Keratinocyte (primary cell): ENCODE results near the gene SLC7A5. TPM values are rescaled to one million over a fixed set of nuclear protein-coding genes. Genes with fewer than 3 reads are reported as not detected.

ENCODE experiments used
- DNase-seq: peaks from one replicate; pipeline ENCODE4 v3.0.0-alpha.2; 2011; ENCODE audit warnings: low read depth, missing footprints, low spot score
- FAIRE-seq: peaks from 2 replicates; lab custom pipeline; 2011; peaks lifted over from hg19 to GRCh38; lab: Jason Lieb, UNC
- H2AFZ ChIP-seq: 2 replicates; pipeline ENCODE4 v1.6.0; 2012; ENCODE audit warnings: low read length, control low read depth, inconsistent platforms; ENCODE audit not compliant: control insufficient read depth
- H3K27ac ChIP-seq: 2 replicates; pipeline ENCODE4 v1.5.1; 2011; ENCODE audit warnings: low read length; ENCODE audit not compliant: control insufficient read depth, insufficient read depth
- H3K27me3 ChIP-seq: 3 replicates; pipeline ENCODE4 v1.6.0; 2011; ENCODE audit warnings: low read length; ENCODE audit not compliant: control insufficient read depth, insufficient read depth; ENCODE audit errors: extremely low read depth
- H3K36me3 ChIP-seq, 2 experiments: 2 replicates in 1 of 2; 3 replicates in 1 of 2; pipeline ENCODE4 v1.5.1; 2011; ENCODE audit warnings: low read length in 2 of 2, mild to moderate bottlenecking in 1 of 2; ENCODE audit not compliant: control insufficient read depth in 2 of 2, insufficient read depth in 2 of 2; ENCODE audit errors: extremely low read depth in 1 of 2
- H3K4me1 ChIP-seq: 3 replicates; pipeline ENCODE4 v1.5.1; 2011; ENCODE audit warnings: low read length; ENCODE audit not compliant: control insufficient read depth, insufficient read depth; ENCODE audit errors: extremely low read depth
- H3K4me2 ChIP-seq: 3 replicates; pipeline ENCODE4 v1.6.0; 2011; ENCODE audit warnings: low read depth, low read length; ENCODE audit not compliant: control insufficient read depth, insufficient read depth; ENCODE audit errors: extremely low read depth
- H3K4me3 ChIP-seq, 3 experiments: fragments of 200-600 bp in 1 of 3; sonication (generic) in 1 of 3; 2 replicates in 2 of 3; 3 replicates in 1 of 3; pipeline ENCODE4 v1.5.1; 2011 to 2016; ENCODE audit warnings: low read length in 3 of 3, mild to moderate bottlenecking in 3 of 3, control low read depth in 2 of 3, inconsistent platforms in 1 of 3, low read depth in 1 of 3, mixed read lengths in 1 of 3, mixed run types in 1 of 3, moderate library complexity in 1 of 3; ENCODE audit not compliant: control insufficient read depth in 2 of 3, insufficient read depth in 2 of 3; ENCODE audit errors: extremely low read depth in 1 of 3
- H3K79me2 ChIP-seq: 2 replicates; pipeline ENCODE4 v1.6.0; 2012; ENCODE audit warnings: low read length; ENCODE audit not compliant: control insufficient read depth, insufficient read depth
- H3K9ac ChIP-seq: 3 replicates; pipeline ENCODE4 v1.6.0; 2011; ENCODE audit warnings: low read length; ENCODE audit not compliant: control insufficient read depth, insufficient read depth; ENCODE audit errors: extremely low read depth
- H3K9me1 ChIP-seq: 3 replicates; pipeline ENCODE4 v1.6.0; 2011; ENCODE audit warnings: low read length; ENCODE audit not compliant: control insufficient read depth, insufficient read depth; ENCODE audit errors: extremely low read depth
- H3K9me3 ChIP-seq: 2 replicates; pipeline ENCODE4 v1.5.1; 2012; ENCODE audit warnings: low read depth, low read length; ENCODE audit not compliant: control insufficient read depth
- H4K20me1 ChIP-seq: 3 replicates; pipeline ENCODE4 v1.6.0; 2011; ENCODE audit warnings: low read length; ENCODE audit not compliant: control insufficient read depth, insufficient read depth; ENCODE audit errors: extremely low read depth
- EZH2 ChIP-seq: IDR thresholded peaks from one replicate; pipeline ENCODE4 v1.6.1; 2012; ENCODE audit warnings: inconsistent platforms, mild to moderate bottlenecking, low read length, moderate library complexity
- dilution Hi-C: fragments of 300-500 bp; cut with MboI; formaldehyde crosslinking; loops from one replicate; pipeline ENCODE4 v1.7.0; 2020; ENCODE audit warnings: low sequenced_read_pairs; ENCODE audit not compliant: extremely low pct_ligation_motif_present
- polyA plus RNA-seq, 5 experiments: library from polyadenylated mRNA; depleted of rRNA in 3 of 5; stranded (reverse) in 3 of 5; stranded (forward) in 1 of 5; unstranded in 1 of 5; fragments of >200 nt; gene quantifications; 1 replicate in 1 of 5; 2 replicates in 3 of 5; 3 replicates in 1 of 5; pipeline versions ENCODE4 v1.2.1 to v1.2.3, GENCODE V29; 2011 to 2012; ENCODE audit warnings: missing spikeins in 2 of 5, low read depth in 1 of 5, low replicate concordance in 1 of 5
- TF ChIP-seq, protein P1 (sequence below), 3 experiments: IDR thresholded peaks in 1 of 3; conservative IDR thresholded peaks in 1 of 3; optimal IDR thresholded peaks in 1 of 3; 2 replicates in 2 of 3; 3 replicates in 1 of 3; pipeline versions ENCODE3 to v1.5.1; 2011; ENCODE audit warnings: low read length in 3 of 3, mild to moderate bottlenecking in 3 of 3, moderate library complexity in 2 of 3, control low read depth in 1 of 3, inconsistent platforms in 1 of 3; ENCODE audit not compliant: insufficient read depth in 2 of 3; ENCODE audit errors: extremely low read depth in 1 of 3

SLC7A5 gene
- polyA plus RNA-seq, 1 donor (not counting 4 experiments of a cell fraction or from before 2014, with no cell fraction given): 114 TPM

DNA sequence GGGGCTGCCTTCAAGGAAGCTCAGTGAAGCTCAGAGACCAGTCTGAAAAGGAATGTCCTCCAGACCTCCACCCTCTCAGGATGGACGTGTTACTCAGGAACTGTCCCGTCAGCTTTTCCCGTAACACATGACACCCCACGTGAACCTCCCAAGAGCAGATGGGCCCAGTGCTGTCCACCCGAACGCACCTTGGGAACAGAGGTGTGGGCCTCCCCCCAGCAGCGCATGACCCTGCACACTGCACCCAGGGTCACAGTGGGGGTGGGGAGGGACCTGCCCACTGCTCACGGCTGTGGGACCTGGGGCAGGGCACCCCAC lies 21.9 kb downstream of the SLC7A5 start:
- DNase-seq: no peak
- H3K4me3 ChIP-seq: no peak overlapping the region
- H3K4me2 ChIP-seq: no peak overlapping the region
- no peak overlapping the region for H3K27ac ChIP-seq
- dilution Hi-C loops: no loop called here
- peaks cover 99% of the 10 kb centered on the region for H3K79me2 ChIP-seq
- H2AFZ ChIP-seq: no peak overlapping the region
- peaks cover 5% of the 10 kb centered on the region for H3K9me1 ChIP-seq
- no peak for FAIRE-seq
- no peaks in the 10 kb centered on the region for H3K27me3 ChIP-seq
- TF ChIP-seq EZH2: no peak
- TF ChIP-seq, protein P1, sequence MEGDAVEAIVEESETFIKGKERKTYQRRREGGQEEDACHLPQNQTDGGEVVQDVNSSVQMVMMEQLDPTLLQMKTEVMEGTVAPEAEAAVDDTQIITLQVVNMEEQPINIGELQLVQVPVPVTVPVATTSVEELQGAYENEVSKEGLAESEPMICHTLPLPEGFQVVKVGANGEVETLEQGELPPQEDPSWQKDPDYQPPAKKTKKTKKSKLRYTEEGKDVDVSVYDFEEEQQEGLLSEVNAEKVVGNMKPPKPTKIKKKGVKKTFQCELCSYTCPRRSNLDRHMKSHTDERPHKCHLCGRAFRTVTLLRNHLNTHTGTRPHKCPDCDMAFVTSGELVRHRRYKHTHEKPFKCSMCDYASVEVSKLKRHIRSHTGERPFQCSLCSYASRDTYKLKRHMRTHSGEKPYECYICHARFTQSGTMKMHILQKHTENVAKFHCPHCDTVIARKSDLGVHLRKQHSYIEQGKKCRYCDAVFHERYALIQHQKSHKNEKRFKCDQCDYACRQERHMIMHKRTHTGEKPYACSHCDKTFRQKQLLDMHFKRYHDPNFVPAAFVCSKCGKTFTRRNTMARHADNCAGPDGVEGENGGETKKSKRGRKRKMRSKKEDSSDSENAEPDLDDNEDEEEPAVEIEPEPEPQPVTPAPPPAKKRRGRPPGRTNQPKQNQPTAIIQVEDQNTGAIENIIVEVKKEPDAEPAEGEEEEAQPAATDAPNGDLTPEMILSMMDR (optimal IDR thresholded peaks at IDR 0.05 in 1 of 3, IDR thresholded peaks at IDR 0.05 in 1 of 3, conservative IDR thresholded peaks at IDR 0.05 in 1 of 3; ENCODE audit: extremely low read depth in 1 of 3, insufficient read depth in 2 of 3, low read length in 3 of 3): no peak
- peaks cover 51 to 92% of the 10 kb centered on the region in 2 experiments for H3K36me3 ChIP-seq
- no peaks in the 10 kb centered on the region for H3K9me3 ChIP-seq
- H3K4me1 ChIP-seq: peaks cover 29% of the 10 kb centered on the region
- H3K9ac ChIP-seq: no peak overlapping the region
- peaks cover 74% of the 10 kb centered on the region for H4K20me1 ChIP-seq

DNA sequence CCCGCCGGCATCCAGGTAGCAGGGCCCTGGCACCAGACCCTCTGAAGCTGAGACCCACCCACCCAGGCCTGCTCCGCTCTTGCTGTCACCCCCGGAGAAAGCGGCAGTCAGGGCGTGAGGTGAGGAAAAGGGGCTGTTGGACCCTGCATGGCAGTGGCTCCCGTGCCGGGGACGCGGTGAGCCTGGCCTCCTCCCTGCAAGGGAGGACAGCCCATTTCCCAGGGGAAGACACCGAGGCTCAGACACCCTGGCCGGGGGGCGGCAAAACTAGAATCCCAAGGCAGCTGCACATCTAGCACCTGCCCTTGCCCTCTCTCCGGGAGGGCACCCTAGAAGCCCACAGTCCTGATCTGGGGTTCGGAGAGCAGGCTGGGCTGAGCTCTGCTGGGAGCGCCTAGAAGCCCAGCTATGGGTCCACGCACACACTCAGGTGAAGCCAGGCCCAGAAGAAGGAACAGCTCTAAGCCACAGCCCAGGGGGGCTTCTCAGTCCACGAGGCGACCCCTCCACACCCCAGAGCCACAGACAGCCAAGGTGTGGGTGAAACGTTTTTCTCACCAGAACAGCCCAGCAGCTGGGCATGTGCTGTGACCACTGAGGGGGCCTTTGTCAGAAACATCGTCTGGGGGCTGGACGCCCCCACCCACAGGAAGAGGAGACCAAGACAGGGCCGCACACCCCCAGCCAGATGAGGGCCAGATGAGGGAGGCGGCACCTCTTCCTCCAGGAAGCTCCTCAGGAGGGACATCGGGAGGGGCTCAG lies 22.4 kb downstream of the SLC7A5 start:
- Histone ChIP-seq H3K27me3 (no peaks in the 10 kb centered on the region), H3K9me1 (peaks cover 8% of the 10 kb centered on the region), H3K36me3 (peaks cover 51 to 92% of the 10 kb centered on the region in 2 experiments), H2AFZ (no peak overlapping the region), H3K9ac (no peak overlapping the region), H3K27ac (no peak overlapping the region), H3K79me2 (peaks cover 99% of the 10 kb centered on the region), H3K4me3 (no peak overlapping the region), H3K4me2 (no peak overlapping the region), H4K20me1 (peaks cover 79% of the 10 kb centered on the region), H3K4me1 (peaks cover 28% of the 10 kb centered on the region), H3K9me3 (no peaks in the 10 kb centered on the region)
- TF ChIP-seq EZH2: no peak
- TF ChIP-seq, protein P1 (optimal IDR thresholded peaks at IDR 0.05 in 1 of 3, IDR thresholded peaks at IDR 0.05 in 1 of 3, conservative IDR thresholded peaks at IDR 0.05 in 1 of 3; ENCODE audit: extremely low read depth in 1 of 3, insufficient read depth in 2 of 3, low read length in 3 of 3): no peak
- FAIRE-seq (no peak), DNase-seq (no peak)
- dilution Hi-C loops: no loop called here
